Stimulated activated CD8-positive, alpha-beta memory T cell treated with anti-CD3 and anti-CD28 coated beads, Interleukin-4, amount 100 ng/mL, for 4 hours (primary cell): Measurements from ENCODE around the gene ETV3.

ENCODE experiments used
- DNase-seq, 2 donors: peaks; one replicate each; pipeline ENCODE4 v3.0.0-alpha.2; 2020; ENCODE audit warnings: low read depth in 2 of 2, low spot score in 1 of 2

ETV3 gene

GRCh38 chr1:157140063-157140588 lies 1.9 kb upstream of the ETV3 start:
- DNase-seq: no peak

- no peak for DNase-seq
Observed at GRCh38 chr1:157139052-157139715, 989 bp upstream of the ETV3 start.

- no peak for DNase-seq
Observed at GRCh38 chr1:157137408-157138219, 581 bp downstream of the ETV3 start.

GRCh38 chr1:157137046-157137407 lies 1.2 kb downstream of the ETV3 start:
- no peak for DNase-seq

- no peak for DNase-seq
Observed at GRCh38 chr1:157136133-157136532, 2.1 kb downstream of the ETV3 start.

- no peak for DNase-seq
Observed at GRCh38 chr1:157135646-157136045, 2.5 kb downstream of the ETV3 start.

- no peak for DNase-seq
Observed at GRCh38 chr1:157135070-157135469, 3.1 kb downstream of the ETV3 start.

- no peak for DNase-seq
Observed at GRCh38 chr1:157134442-157134841, 3.8 kb downstream of the ETV3 start.

- no peak for DNase-seq
Observed at GRCh38 chr1:157133426-157133825, 4.8 kb downstream of the ETV3 start.

GRCh38 chr1:157132616-157133167 lies 5.5 kb downstream of the ETV3 start:
- no peak for DNase-seq

- DNase-seq: no peak
Observed at GRCh38 chr1:157132111-157132510, 6.1 kb downstream of the ETV3 start.

- no peak for DNase-seq
Observed at GRCh38 chr1:157131281-157131680, 6.9 kb downstream of the ETV3 start.

- DNase-seq: no peak
Observed at GRCh38 chr1:157124855-157125254, 13.3 kb downstream of the ETV3 start.

- DNase-seq: no peak
Observed at GRCh38 chr1:157119448-157119847, 18.7 kb downstream of the ETV3 start.

- DNase-seq: no peak
Observed at GRCh38 chr1:157119008-157119407, 19.2 kb downstream of the ETV3 start.

- no peak for DNase-seq
Observed at GRCh38 chr1:157117527-157118057, 20.6 kb downstream of the ETV3 start.

GRCh38 chr1:157116737-157117103 lies 21.5 kb downstream of the ETV3 start:
- no peak for DNase-seq

- DNase-seq: no peak
Observed at GRCh38 chr1:157115851-157116736, 22.1 kb downstream of the ETV3 start.

GRCh38 chr1:157115429-157115838 lies 22.8 kb downstream of the ETV3 start:
- no peak for DNase-seq

GRCh38 chr1:157114183-157115121 lies 23.7 kb downstream of the ETV3 start:
- DNase-seq: no peak
